Stimulated activated CD4-positive, alpha-beta T cell treated with anti-CD3 and anti-CD28 coated beads, TNF-alpha, amount 100 ng/mL, for 1 hour (primary cell): ENCODE measurements around the gene ANKH.
"Not testable (repeated sequence)": the region's sequence is repeated elsewhere in the genome, so short reads cannot be mapped to it uniquely, and the experiment has no call there.

Experiments used
- DNase-seq, 3 donors: peaks; one replicate each; pipeline ENCODE4 v3.0.0-alpha.2; 2020; ENCODE audit warnings: low read depth in 3 of 3, low spot score in 1 of 3

ANKH gene

DNA sequence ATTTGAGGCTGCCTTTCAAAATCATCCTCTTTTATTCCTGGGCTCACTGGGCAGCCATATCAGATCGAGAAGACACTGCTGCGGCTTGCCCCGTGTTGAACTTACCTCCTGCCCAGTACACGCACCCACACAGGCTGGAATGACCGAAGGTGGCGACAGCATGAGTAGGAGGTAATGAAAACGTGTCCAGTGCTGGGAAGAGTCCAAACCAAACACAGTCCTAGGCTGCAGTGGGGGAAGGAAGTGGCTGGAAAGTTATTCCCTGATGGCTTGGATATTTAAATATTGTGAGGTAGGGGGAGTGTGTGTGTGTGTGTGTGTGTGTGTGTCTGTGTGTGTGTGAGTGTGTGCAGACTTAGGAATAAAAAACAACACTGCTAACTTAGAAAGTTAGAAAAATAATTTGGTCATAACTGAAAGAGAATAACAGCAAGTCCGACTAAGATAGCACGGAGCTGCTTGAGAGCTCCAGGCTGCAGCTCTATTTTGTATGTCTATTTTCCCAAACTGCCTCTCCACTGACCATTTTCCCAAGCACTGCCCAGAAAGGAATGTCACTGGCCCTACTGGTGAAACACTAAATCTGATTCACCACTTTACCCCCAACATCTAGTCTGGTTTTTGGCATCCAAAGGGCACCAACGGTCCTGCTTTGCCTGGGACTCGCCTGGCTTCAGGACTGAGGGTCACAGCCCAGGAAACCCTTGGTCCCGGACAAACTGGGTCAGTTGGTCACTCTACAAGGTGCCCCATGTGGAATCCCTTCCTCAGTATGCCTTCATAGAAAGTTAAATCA is 41.2 kb downstream of the ANKH start:
- DNase-seq, result no peak

- DNase-seq, result no peak
Measured at GRCh38 chr5:14829396-14829795, 42.2 kb downstream of the ANKH start.

DNA sequence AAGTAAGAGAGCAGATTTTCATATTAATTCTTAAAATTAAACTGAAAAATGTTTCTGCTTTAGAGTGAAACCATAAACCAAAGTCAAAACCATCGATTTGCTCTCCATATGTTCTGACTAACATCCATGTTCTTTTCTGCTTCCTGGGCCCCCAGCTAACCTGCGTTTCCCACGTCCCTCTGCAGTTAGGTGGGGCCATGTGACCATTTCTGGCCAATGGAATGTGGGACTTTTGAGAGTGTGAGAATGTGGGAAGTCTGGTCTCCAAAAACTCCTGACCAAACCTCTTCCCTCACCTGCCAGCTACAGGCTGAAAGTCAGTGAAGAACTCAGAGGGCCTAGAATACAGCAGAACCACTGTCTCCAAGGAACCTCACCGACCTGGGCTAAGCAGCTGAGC is 44.9 kb downstream of the ANKH start:
- DNase-seq, result no peak

DNA sequence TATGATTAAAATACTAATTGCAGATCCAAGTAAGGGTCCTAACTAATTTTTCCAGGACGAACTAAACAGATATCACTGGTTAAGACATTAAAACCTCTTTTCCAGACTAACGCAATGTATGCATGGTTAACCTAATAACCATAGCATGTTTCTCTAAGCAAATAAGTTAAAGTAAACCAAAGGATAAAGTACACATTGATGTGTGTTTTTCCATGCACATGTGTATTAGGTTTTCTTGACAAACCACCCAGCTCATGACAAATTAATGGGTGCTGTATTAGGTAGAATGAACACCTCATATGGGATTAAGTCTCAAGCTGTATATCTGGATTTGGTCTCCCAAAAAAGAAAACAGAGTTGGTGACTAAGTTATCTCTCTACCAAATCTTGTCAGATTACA is 45.6 kb downstream of the ANKH start:
- DNase-seq, result no peak

- no peak for DNase-seq
Measured at GRCh38 chr5:14824499-14824898, 47.1 kb downstream of the ANKH start.

DNA sequence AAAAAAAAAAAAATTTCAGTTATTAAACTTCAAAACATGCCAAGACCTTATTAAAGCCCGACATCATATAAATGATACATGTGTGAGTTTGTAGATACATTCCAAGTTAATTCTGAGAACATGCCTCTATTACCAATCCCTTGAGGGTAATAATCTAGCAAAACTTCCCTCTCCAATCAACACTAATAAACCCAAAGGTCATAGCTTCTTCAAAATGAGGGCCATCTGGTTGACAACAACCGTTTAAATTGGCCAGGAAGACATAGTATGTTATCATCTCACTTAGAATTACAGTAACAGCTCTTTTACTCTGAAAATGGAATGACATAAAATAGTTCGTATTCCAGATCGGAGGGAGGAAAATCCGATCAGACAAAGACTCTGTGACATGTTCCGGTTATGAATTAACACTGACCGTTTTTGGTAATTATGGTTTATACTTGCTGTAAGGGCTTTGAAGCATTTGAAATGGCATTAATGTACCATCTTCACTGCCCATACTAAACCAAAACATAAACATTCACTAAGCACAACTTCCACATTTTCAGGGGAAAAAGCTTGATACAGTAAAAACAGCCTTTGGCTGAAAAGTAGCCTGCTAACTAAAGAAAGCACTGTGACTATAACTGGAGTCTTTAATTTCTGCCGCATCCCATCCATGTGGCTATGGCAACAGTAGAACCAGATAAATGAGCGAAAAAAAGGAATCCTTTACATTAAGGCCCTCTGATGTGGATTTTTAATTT is 50.3 kb downstream of the ANKH start:
- DNase-seq, result no peak

- no peak for DNase-seq
Measured at GRCh38 chr5:14818931-14819790, 52.4 kb downstream of the ANKH start.

DNA sequence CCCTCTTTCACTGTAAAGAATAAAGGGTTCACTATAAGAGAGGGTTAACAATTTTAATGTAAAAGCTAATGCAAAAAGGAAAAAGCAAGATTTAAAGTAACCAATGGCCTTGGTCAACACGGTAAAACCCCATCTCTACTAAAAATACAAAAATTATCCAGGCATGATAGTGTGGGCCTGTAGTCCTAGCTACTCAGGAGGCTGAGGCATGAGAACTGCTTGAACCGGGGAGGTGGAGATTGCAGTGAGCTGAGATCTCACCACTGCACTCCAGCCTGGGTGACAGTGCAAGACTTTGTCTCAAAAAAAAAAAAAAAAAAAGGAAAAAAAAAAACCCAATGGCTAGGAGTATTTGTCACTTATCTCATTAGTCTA is 53.8 kb downstream of the ANKH start:
- DNase-seq, result not testable (repeated sequence)

DNA sequence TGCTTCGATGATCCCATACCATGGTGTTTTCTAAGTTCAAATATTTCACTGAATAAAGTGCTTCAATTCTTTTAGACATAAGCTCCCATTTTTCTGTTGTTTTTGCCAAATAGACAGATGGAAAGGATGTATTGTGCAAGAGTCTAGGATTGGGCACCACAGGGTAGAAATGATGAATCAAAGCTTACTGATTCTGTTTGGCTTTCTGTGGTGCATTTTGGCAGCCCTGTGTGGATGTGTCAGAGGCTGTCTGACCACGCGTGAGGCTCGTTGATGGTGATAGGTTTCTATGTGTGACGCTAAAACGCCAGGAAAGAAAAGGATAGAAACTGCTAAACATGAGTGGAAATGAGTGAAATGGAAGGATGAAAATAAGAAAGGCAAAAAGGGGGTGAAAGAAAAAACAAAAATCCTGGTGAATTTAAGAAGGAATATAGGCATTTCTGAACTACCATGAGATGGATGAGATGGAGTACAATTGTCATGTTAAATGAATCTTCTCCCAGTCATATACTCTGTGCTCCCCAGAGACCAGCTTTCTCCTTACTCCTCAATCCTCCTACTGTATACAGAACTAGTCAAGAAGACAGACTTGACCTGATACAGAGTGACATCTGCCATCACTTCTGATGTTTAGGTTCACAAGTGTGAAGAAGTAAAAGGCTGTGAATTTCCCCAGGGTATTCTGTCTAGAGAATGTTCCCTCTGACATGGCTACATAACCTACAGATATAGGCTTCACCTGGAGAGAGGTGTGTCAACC is 54.4 kb downstream of the ANKH start:
- DNase-seq, result no peak

GRCh38 chr5:14816374-14816998 is 55.1 kb downstream of the ANKH start:
- no peak for DNase-seq

GRCh38 chr5:14813747-14814146 is 57.8 kb downstream of the ANKH start:
- DNase-seq, result no peak

DNA sequence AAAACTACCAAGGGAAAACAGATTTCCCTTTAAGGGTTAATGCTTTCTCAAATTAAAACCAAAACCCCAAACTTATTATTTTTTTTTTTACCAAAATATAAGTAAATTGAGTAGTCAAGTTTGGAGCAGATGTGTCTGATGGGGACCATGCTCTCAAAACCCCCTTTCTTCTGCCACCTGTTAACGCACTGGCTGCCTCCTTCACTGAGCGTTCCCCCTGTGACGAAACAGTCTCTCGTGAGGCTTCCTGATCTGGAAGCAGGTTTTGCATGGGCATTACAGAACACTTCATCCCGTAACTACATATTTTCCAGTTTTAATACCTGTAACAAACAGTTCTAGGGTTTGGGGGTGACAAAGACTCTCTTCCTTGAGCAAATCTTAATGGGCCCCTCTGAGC is 59.4 kb downstream of the ANKH start:
- DNase-seq, result no peak

GRCh38 chr5:14810928-14811572 is 60.5 kb downstream of the ANKH start:
- no peak for DNase-seq

DNA sequence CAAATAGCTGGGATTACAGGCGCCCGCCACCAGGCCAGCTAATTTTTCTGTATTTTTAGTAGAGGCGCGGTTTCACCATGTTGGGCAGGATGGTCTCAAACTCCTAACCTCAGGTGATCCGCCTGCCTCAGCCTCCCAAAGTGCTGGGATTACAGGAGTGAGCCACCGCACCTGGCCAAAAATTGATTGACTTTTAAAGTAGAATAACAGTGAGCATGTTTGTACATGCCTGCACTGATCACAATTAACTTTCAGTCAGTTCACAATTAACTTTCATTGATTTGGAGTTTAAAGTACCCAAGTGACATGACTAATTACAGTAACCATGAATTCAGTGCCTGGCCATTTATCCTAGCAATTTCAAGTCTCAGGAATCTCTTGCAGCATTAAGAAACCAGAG is 61.3 kb downstream of the ANKH start:
- no peak for DNase-seq

DNA sequence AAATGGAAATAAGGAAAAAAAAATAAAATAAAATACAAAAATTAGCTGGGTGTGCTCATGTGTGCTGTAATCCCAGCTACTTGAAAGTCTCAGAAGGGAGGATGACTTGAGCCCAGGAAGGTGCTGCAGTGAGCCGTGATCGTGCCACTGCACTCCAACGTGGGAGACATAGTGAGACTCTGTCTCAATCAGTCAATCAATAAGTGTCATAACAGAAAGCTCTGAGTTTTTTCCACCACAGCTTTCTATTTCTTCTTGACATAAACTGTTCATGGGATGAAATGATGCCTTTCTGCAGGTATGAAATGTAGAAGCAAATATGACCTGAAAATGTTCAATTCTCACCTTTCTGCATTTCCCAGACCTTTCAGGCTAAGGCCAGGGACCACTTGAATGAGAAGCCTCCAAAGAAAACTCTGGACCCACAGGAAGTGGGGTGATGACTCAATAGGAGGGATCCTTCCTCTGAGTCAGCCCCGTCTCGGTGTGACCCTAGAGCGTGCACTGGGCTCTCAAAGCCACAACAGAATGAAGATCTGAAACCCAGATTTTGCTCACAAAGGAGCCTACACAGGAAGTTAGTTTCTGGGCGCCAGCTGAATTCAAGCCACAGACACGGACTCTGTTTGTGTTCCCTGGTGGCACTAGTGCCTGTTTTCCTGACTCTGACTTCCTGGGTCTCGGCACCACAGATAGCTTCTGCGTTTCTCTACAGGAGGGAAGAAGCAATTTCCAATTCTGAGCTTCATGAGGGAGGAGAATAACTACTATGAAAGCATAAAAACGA is 62.0 kb downstream of the ANKH start:
- peak; percentile 38 to 43 (median 38) for DNase-seq

- DNase-seq, result no peak
Measured at GRCh38 chr5:14807471-14807870, 64.1 kb downstream of the ANKH start.

DNA sequence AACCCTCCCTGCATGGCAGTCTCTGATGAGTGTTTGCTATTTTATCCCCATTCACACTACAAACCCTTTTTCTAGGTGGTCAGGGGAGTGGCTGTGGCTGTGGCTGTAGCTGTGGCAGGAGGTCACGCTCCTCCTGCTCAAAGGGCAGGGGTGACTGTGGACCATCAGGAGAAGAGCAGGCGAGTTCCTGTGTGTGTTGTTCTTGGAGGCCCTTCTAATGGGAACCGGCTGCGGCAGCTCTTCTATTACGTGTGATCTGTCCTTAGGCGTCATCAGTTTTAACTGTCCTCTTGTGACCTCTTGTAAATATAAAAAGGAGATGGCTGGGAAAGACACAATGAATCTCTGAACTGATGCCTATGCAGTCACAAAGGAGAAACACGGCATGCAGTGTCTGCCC is 65.1 kb downstream of the ANKH start:
- DNase-seq, result no peak

GRCh38 chr5:14802541-14802940 is 69.0 kb downstream of the ANKH start:
- DNase-seq, result no peak

GRCh38 chr5:14801792-14802191 is 69.8 kb downstream of the ANKH start:
- DNase-seq, result no peak
